NK-92 treated with Interleukin-12 subunit alpha and Interleukin-12 subunit beta, amount 100 ng/mL, for 24 hours (cell line): ENCODE results near the gene RBBP4.
"Not testable (repeated sequence)": the region's sequence is repeated elsewhere in the genome, so short reads cannot be mapped to it uniquely, and the experiment has no call there.

Source experiments
- DNase-seq: peaks from one replicate; lab custom pipeline; 2025; lab: John Stamatoyannopoulos, UW

The RBBP4 gene

DNA sequence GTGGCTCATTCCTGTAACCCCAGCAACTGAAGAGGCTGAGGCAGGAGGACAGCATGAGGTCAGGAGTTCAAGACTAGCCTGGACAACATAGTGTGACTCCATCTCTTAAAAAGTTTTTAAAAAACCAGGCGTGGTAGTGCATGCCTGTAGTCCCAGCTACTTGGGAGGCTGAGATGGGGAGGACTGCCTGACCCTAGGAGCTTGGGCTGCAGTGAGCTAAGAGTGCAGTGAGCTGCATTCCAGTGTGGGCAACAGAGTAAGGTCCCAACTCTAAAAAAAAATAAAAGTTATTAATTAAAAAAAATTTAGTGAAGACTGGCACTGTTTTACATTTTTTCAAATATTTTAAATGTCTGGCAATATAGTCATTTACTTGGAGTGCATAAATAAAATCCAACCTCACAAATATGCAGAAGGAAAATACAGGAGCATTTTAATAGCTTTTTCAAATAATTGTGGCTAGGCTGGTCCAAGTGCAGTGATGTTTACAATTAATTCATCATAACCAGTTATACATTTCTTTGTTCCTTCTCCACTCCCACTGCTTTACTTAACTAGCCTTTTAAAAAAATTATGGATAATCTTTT is 11.4 kb upstream of the RBBP4 start:
- no peak for DNase-seq

DNA sequence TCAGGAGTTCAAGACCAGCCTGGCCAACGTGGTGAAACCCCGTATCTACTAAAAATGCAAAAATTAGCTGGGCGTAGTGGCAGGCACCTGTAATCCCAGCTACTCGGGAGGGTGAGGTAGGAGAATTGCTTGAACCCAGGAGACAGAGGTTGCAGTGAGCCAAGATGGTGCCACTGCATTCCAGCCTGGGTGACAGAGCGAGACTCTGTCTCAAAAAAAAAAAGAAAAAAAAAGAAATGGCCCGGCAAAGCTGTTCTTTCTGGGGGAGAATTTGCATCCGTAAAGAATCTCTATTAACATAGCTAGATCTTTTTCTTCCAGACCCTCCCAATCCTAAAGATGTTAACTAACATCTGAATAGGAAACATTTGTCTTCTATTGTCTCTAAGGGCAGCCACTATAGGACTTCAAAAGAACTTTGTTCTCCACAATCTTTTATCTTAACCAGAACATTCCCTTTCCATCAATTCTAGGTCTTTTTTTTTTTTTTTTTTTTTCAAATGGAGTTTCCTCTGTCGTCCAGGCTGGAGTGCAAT is 8.6 kb upstream of the RBBP4 start:
- DNase-seq: not testable (repeated sequence)

DNA sequence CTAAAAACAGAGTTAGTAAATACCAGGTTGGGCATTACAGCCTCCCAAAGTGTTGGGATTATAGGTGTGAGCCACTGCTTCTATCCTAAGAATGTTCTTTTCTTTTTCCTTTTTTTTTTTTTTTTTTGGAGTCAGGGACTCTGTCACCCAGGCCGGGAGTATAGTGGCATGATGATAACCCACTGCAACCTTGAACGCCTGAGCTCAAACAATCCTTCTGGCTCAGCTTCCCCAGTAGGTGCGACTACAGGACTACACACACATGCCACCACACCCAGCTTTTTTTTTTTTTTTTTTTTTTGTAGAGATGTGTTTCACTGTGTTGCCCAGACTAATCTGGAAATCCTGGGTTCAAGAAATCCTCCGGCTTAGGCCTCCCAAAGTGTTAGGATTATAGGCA is 6.6 kb upstream of the RBBP4 start:
- DNase-seq: no peak

DNA sequence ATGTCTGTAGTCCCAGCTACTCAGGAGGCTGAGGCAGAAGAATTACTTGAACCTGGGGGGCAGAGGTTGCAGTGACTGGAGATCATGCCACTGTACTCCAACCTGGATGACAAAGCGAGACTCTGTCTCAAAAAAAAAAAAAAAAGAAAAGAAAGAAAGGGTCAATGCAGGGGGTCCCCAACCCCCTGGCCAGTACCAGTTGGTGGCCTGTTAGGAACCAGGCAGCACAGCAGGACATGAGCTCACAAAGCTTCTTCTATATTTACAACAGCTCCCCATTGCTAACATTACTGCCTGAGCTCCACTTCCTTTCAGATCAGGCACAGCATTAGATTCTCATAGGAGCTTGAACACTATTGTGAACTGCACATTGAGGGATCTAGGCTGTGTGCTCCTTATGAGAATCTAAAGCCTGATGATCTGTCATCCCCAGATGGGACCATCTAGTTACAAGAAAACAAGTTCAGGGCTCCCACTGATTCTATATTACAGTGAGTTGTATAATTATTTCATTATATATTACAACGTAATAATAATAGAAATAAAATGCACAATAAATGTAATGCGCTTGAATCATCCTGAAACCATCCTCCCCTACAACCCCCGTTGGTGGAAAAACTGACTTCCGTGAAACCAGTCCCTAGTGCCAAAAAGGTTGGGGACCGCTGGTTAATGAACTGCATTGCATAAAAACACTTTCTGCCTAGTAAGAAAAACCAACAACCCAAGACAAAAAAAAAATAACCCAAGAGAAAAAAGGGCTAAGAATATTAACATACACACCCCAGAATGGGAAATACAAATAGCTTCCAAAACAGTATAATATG is 3.5 kb upstream of the RBBP4 start:
- no peak for DNase-seq

DNA sequence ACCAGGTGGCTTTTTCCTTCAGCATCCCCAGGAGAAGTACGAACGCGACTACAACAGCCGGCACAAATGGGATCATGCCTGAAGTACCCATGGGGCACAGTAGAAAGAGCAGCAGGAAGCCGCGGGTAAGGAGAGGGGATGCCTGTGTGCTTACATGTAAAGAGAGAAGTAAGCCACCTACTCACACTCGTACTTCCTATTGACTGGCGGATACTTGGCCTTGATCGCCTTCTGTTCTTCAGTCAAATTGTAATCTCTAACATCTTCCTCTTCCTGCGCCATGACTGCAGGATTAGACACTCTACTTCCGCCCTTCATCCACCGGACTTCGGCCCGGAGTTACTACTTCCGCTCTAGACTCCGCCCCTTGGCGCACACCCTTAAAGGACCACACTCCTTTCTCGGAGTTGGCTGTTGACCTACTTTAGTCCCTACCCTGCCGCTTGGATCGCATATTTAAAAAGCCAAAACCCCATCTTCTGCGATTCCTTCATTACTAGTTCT is 708 bp upstream of the RBBP4 start, which contains the start of gene ZBTB8OS:
Gene ZBTB8OS, minus strand, starts transcription at position 303 of the 504 bp plus-strand sequence. Its CDS starts 21 bp downstream, at position 282.
- DNase-seq: peak; percentile 78

DNA sequence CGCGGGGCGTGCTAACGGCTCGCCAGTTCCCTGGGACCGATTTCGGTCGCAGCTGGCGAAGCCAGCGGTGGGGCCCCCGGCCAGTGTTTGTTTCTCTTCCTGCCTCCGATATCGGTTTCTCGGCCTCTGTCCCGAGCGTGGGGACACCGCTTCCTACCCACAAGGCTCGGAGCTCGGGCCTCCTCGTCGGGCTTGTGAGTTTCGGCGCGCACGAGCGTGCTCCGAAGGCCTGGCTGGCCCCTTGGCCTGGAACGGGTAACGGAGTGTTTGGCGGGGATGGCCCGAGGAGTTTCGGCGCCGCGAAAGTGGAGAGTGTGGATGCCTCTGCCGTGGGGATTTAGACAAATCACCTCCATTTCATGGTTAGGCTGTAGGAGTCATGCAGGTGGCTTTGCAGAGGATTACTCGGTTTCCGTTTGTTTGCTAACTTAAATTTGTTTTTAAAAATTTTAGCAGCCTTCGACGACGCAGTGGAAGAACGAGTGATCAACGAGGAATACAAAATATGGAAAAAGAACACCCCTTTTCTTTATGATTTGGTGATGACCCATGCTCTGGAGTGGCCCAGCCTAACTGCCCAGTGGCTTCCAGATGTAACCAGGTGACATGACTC is 559 bp downstream of the RBBP4 start:
- DNase-seq: peak; percentile 67

DNA sequence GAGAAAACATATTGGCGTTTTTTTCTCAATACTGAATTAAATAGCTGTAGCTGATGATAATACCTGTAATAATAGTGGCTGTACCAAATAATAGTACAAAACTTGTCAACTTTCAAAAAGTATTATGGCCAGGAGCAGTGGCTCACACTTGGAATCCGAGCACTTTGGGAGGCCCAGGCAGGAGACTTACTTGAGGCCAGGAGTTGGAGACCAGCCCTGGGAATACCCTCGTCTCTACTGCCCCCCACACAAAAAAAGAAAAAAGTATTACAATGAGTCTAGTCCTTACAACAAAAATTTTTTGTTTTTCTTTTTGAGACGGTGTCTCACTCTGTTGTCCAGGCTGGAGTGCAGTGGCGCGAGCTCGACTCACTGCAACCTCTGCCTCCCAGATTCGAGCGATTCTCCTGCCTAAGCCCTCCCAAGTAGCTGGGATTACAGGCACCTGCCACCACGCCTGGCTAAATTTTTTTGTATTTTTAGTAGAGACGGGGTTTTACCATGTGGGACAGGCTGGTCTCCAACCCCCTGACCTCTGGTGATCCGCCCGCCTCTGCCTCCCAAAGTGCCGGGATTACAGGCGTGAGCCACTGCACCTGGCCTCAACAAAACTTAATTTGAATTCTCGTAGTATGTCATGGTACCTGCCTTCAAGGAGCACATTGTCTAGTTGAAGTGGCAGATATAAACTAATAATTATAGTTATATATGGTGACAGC is 1.4 kb downstream of the RBBP4 start:
- no peak for DNase-seq

DNA sequence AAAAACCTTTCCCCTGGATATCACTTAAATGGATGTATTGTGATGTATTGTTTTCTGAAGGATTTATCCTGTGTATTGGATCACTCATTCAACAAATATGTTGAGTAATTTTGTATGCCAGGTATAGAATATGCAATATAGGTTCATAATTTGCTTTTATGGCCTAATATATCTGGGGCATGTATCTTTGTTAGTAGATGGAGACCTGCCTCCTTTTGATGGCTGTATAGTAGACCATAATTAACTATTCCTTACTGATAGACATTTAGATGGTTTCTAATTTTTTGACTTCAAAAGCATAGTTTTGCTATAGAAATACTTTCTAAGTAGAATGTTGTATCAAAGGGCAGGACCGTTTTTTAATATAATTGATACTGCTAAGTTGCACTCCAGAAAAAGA is 8.6 kb downstream of the RBBP4 start:
- DNase-seq: no peak

DNA sequence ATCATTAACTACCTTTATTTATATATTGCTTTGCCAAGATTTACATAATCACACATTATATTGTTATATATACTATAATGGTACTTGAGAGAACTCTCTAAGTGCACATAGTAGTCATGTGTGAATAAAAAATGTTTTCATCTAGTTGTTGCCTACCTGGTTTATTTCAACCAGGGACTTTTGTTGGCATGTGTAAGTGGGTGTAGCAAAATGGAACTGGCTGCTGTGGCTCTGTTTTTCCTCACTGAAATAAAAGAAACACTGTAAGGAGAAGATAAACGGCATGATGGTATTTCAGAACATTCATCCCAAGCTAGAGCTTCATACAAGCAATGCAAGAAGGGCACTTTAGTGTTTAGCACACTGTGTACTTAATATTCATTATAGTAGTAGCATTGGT is 14.9 kb downstream of the RBBP4 start:
- no peak for DNase-seq

DNA sequence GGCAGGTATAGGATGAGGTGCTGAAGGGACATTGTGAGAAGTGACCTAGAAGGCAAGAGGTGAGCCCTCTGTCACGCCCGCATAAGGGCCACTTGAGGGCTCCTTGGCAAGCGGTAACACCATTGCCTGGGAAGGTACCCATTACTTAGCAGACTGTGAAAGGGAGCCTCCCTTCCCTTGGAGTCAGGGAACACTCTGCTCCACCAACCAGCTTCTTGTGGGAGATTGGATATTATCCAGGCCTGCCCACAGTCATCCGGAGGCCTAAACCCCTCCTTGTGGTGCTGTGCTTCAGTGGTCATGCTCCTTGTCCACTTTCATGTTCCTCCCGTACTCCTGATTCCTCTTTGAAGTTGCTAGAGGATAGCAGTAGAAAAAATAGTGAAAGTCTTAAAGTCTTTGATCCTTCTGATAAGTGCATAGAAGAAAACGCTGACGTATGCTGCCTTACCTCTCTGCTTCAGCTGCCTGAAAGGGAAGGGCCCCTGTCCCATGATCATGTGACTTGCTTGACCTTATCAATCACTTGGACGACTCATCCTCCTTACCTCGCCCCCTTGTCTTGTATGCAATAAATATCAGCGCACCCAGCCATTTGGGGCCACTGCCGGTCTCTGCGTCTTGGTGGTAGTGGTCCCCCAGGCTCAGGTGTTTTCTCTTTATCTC is 16.0 kb downstream of the RBBP4 start:
- no peak for DNase-seq

DNA sequence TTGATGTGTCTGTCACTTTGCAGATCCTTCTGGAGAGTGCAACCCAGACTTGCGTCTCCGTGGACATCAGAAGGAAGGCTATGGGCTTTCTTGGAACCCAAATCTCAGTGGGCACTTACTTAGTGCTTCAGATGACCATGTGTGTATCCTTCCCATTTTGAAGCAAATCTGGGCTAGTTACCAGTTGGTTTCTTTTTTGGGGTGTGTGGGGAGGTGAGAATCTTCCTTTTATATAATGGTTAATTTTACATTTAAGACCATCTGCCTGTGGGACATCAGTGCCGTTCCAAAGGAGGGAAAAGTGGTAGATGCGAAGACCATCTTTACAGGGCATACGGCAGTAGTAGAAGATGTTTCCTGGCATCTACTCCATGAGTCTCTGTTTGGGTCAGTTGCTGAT is 17.7 kb downstream of the RBBP4 start:
- DNase-seq: not testable (repeated sequence)

DNA sequence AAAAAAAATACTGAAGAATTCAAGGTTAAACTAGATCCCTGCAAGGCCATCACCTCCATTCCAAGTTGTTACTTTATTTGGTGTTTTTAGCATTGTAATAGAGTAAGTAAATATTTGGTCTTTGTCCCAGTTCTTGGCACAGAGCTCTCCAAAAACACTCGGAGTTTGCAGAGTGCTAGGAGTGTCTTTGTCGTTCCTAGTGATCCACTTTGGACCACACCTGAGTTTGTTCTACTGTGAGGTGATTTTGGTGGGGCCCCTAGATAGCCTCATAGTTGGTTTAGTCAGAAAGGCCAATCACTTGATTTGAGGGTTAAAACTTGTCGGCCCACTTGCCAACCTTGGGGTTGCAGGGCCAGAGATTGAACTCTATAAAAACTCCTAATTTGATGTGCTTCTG is 25.9 kb downstream of the RBBP4 start:
- no peak for DNase-seq

DNA sequence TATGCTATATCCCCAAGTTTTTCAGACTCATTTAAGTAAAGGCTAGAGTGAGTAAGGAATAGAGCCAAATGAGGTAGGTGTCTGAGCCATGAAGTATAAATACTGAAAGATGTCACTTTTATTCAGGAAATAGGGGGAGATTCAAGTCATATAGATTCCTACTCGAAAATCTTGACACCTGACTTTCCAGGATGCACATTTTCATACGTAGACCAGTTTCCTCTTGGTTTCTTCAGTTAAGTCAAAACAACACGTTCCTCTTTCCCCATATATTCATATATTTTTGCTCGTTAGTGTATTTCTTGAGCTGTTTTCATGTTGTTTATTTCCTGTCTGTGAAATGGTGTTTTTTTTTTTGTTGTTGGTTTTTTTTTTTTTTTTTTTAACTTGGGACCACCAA is 29.0 kb downstream of the RBBP4 start:
- not testable (repeated sequence) for DNase-seq

DNA sequence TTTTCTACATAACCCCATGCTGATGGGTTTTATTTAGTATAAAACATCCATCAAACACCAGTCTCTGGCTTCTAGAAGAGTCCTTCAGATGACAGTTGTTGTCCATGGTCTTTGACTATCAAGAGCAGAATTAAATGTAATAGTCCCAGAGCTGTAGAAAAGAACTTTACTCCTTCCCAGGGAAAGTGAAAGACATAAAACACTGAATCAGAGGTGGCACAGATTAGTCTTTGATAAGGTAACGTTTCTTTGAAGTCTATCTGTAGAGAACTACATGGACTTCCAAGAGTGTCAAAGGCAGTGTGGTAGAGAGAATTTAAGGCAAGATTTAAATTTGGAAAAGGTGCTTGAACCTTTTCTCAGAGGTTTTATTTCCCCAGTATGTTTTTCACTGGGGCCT is 29.6 kb downstream of the RBBP4 start:
- no peak for DNase-seq

DNA sequence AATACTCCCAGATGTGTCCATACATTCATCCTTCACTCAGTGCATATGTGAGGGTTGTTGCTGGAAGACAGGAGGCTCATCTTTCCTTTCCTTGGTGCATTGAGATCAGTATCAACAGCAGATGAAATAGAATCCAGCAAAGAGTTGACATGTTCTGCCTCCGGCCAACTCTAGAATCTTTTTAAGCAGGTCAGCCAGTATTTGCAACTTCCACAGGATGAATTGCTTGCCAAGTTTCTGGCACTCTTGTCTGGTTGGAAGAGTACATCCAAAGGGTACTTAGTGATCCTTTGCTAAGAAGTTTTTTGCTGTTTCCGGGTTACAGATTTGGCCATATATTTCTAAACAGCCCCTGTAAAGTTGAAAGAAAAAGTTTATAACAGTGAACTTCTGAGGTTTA is 30.5 kb downstream of the RBBP4 start:
- DNase-seq: no peak

DNA sequence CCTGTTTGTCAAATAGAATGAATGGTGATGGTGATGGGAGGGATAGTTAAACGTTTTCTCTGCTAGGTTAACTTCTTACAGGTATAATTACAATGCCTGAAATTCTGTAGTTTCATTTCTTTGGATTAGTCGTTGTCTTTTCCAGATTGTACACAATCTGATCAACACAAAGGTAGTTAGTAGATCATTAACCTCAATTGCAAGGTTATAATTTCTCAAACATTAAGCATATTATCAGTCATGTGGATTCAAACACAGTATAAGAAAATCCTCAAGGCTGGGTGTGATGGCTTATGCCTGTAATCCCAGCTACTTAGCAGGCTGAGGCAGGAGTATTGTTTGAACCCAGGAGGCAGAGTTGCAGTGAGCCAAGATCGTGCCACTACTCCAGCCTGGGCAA is 31.0 kb downstream of the RBBP4 start:
- no peak for DNase-seq

DNA sequence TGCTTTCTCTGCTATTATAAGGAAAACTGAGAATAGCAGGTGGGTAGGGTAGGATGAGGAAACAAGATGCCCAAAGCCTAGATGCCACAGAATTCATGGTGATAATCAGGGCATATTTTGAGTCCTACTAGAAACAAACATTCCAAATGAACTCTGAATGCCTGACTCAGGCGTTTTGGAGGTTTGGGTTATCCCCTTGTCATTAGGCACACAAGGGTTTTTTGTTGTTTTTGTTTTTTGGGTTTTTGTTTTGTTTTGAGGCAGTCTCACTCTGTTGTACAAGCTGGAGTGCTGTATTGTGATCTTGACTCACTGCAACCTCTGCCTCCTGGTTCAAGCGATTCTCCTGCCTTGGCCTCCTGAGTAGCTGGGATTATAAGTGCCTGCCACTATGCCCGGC is 32.4 kb downstream of the RBBP4 start:
- no peak for DNase-seq

DNA sequence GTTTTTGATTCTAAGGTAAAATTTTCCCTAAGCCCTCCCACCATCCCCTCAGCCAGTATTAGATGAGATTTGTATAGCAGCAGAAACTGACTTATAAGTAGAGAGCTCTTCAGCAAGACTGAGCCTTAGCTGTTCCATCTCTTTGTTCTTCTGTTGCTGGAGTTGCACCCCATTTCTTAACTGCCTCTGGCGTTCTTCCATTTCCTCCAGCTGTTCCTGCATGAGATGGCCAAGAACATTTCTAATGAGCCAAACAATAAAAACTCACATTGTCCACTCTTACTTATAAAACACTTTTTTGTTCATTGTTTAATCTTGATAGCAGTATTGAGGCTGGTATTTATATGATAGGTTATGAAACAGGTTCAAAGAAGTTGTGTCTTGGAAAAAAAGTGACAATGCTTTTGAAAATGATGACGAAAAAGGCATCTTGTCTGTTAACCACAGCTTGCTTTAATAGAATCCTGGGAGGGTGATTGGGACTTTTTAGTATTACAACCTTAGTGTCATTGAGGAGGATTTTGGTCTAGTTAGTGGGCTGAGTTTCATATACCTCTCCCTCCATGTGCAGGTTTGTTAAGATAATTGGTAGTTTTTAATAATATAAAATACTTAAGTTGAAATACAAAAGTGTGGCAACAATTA is 33.3 kb downstream of the RBBP4 start:
- DNase-seq: no peak

DNA sequence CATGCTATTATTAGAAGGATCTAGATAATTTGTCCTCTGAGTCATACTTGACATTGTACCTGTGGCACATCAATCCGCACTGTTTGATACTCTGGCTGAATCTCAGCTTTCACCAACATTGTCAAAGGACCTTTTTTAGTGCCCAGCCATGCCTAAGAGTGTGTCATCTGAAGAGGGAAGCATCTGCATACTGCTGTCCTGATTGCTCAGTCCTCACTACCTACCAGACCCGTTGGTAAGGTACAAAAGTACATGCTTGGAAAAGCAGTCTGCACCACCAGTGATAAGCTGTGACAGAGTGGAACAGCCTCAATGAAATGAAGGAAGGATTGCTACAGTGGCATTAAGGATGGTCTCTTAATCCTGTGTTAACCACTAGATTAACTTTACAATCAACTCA is 34.5 kb downstream of the RBBP4 start:
- DNase-seq: no peak

DNA sequence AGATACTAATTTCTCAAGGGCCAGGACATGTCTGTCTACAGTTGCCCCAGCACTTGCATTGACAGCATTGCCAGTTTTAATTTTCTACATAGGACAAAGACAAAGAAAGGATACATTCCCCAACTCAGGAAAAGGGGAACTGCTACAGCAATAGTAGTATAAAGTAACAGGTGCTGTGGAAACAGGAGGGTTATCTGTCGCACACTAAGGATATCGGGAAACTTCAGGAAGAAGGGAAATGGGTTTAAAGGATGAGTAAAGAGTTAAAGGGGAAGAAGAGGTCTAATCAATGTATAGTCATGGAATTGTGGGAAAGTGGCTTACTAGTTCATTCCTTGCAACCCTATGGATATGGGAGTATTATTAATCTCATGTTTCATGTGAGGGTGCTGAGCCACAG is 35.4 kb downstream of the RBBP4 start:
- no peak for DNase-seq
